Esophagus squamous epithelium (tissue), 5 donors: ENCODE data around the gene CAPN6. TPM values are rescaled to one million over a fixed set of nuclear protein-coding genes. Genes with fewer than 3 reads are reported as not detected.
A peak's percentile ranks its signal among the peaks of the same experiment; 100 is the strongest.

ENCODE experiments used
- DNase-seq: peaks from one replicate; lab custom pipeline; 2025; lab: John Stamatoyannopoulos, UW
- H3K27ac ChIP-seq, 4 donors: fragments of 200-600 bp; sonication (generic); one replicate each; pipeline ENCODE4 v1.5.1; 2016 to 2019; ENCODE audit warnings: mild to moderate bottlenecking in 1 of 4
- H3K27me3 ChIP-seq, 4 donors: fragments of 200-600 bp; sonication (generic); 1 replicate in 3 of 4; 2 replicates in 1 of 4; pipeline versions ENCODE4 v1.5.1 to v1.6.0; 2017 to 2021; ENCODE audit warnings: antibody characterized with exemption in 1 of 4
- H3K36me3 ChIP-seq, 3 donors: fragments of 200-600 bp; sonication (generic); one replicate each; pipeline ENCODE4 v1.5.1; 2016 to 2019
- H3K4me1 ChIP-seq, 3 donors: fragments of 200-600 bp; sonication (generic); one replicate each; pipeline ENCODE4 v1.5.1; 2017 to 2019
- H3K4me3 ChIP-seq, 4 donors: fragments of 200-600 bp; sonication (generic); 1 replicate in 3 of 4; 2 replicates in 1 of 4; pipeline ENCODE4 v1.5.1; 2016 to 2019; ENCODE audit warnings: mild to moderate bottlenecking in 2 of 4, moderate library complexity in 1 of 4
- H3K9me3 ChIP-seq, 3 donors: fragments of 200-600 bp; sonication (generic); one replicate each; pipeline ENCODE4 v1.5.1; 2016 to 2019
- CTCF ChIP-seq, 6 experiments: fragments of 450-650 bp in 4 of 6; fragments of 200-600 bp in 2 of 6; sonication (generic) in 2 of 6; IDR thresholded peaks; one replicate each; pipeline ENCODE4 v1.5.1; 2016 to 2019; ENCODE audit warnings: antibody characterized with exemption in 6 of 6, mild to moderate bottlenecking in 4 of 6, moderate library complexity in 4 of 6
- POLR2A ChIP-seq, 4 donors: fragments of 450-650 bp; IDR thresholded peaks; one replicate each; pipeline ENCODE4 v1.6.1; 2017; ENCODE audit warnings: antibody characterized with exemption in 4 of 4, mild to moderate bottlenecking in 4 of 4, moderate library complexity in 3 of 4
- WGBS, 2 donors: methylation state at CpG; one replicate each; pipeline ENCODE4 v1.1.5; 2018; 5-methylcytosine and 5-hydroxymethylcytosine counted together
- intact Hi-C: fragments of 100-400 bp; cut with DNase I; formaldehyde crosslinking; loops from one replicate; pipeline ENCODE4 v1.15.0; 2022
- total RNA-seq, 4 donors: library from RNA; depleted of rRNA; stranded (reverse); fragments of >200 nt; gene quantifications; one replicate each; pipeline ENCODE4 v1.1.0, GENCODE V29; 2016
- donor health status: DM: yes; HTN: yes; CAD: no.

CAPN6 gene, protein sequence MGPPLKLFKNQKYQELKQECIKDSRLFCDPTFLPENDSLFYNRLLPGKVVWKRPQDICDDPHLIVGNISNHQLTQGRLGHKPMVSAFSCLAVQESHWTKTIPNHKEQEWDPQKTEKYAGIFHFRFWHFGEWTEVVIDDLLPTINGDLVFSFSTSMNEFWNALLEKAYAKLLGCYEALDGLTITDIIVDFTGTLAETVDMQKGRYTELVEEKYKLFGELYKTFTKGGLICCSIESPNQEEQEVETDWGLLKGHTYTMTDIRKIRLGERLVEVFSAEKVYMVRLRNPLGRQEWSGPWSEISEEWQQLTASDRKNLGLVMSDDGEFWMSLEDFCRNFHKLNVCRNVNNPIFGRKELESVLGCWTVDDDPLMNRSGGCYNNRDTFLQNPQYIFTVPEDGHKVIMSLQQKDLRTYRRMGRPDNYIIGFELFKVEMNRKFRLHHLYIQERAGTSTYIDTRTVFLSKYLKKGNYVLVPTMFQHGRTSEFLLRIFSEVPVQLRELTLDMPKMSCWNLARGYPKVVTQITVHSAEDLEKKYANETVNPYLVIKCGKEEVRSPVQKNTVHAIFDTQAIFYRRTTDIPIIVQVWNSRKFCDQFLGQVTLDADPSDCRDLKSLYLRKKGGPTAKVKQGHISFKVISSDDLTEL
- total RNA-seq: 1 to 10 TPM in 2 of 4 donors, under 1 TPM in 2; 0.19 to 6.5 (median 3.3) TPM

- DNase-seq: no peak
- H3K27me3 ChIP-seq: peaks cover 0 to 6% (median 0%) of the 10 kb centered on the region in 4 donors
Measured at GRCh38 chrX:111270339-111270738, at the start of gene CAPN6. Gene CAPN6 (minus strand): TSS chrX:111270483. CDS start chrX:111263936, 6,547 bp downstream.

DNA sequence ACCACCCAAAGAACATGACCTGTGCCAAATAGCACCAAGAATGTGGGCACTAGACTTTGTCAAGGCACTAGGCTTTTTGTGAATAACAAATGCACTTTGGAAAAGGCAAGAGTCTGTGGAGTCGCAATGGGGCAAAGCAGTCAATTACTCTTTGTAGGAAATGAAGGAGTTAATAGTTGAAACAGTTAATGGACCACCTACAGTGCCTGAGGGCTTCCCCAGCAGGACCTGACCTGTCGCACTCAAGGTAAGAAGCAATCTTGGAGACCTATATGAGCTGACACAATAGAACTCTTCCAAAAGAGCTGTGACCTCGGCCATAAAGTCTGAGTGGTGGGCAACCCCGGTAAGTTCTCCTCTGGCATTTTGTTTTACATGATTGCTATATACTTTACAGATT is 49.2 kb upstream of the CAPN6 start:
- no peak overlapping the region for H3K27ac ChIP-seq
- H3K4me3 ChIP-seq: no peak overlapping the region
- TF ChIP-seq POLR2A (IDR thresholded peaks at IDR 0.05) (no peak), CTCF (IDR thresholded peaks at IDR 0.05) (no peak)
- no peak for DNase-seq
- H3K4me1 ChIP-seq: peaks cover 0 to 9% (median 0%) of the 10 kb centered on the region in 3 donors
- intact Hi-C loops: no loop called here
- no peaks in the 10 kb centered on the region for H3K9me3 ChIP-seq
- H3K36me3 ChIP-seq: no peaks in the 10 kb centered on the region
- peaks cover 0 to 3% (median 0%) of the 10 kb centered on the region in 4 donors for H3K27me3 ChIP-seq
- 58 to 92% methylated on average over 2 to 4 of the region's 4 CpGs for WGBS, 2 donors

More at GRCh38 chrX:111270339-111270738, at the start of gene CAPN6:
- no peaks in the 10 kb centered on the region for H3K36me3 ChIP-seq
- intact Hi-C loops: no loop called here
- H3K4me1 ChIP-seq: no peaks in the 10 kb centered on the region
- TF ChIP-seq CTCF (IDR thresholded peaks at IDR 0.05) (no peak), POLR2A (IDR thresholded peaks at IDR 0.05) (peak in 1 of 4 donors; percentile 18)
- WGBS, 2 donors: 34 to 38% methylated on average over 4 to 7 of the region's 8 CpGs
- H3K9me3 ChIP-seq: no peaks in the 10 kb centered on the region
- H3K27ac ChIP-seq: no peak within 1 kb of the TSS
- peak within 1 kb of the TSS in 1 of 4 donors; percentile 43 for H3K4me3 ChIP-seq

GRCh38 chrX:111318901-111319300 is 48.6 kb upstream of the CAPN6 start:
- intact Hi-C loops: no loop called here
- Histone ChIP-seq H3K27me3 (peaks cover 0 to 3% (median 0%) of the 10 kb centered on the region in 4 donors), H3K4me1 (peaks cover 0 to 9% (median 0%) of the 10 kb centered on the region in 3 donors), H3K36me3 (no peaks in the 10 kb centered on the region), H3K27ac (no peak overlapping the region), H3K9me3 (no peaks in the 10 kb centered on the region), H3K4me3 (no peak overlapping the region)
- no peak for TF ChIP-seq CTCF (IDR thresholded peaks at IDR 0.05)
- DNase-seq: no peak

DNA sequence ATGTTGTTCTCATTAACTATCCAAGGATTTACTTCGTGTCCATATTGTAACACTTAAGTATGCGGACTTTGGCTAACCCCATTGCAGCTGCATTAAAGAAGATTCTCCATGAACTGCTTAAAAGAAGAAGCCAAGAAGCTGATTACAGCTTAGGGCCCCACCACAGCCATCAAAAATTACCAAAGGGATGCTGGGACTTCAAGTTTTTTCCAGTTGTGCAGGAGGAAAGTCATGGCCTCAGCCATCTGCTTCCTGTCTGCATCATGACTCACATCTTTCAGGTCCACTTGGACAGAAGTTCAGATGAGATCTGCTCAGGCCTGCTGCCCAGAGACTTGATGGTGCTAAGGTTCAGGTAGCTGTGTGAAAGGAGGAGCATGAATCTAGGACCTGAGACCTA is 38.8 kb upstream of the CAPN6 start:
- no peak overlapping the region for H3K27ac ChIP-seq
- no peaks in the 10 kb centered on the region for H3K9me3 ChIP-seq
- no peak overlapping the region for H3K4me3 ChIP-seq
- no peaks in the 10 kb centered on the region for H3K27me3 ChIP-seq
- no peaks in the 10 kb centered on the region for H3K4me1 ChIP-seq
- WGBS, 2 donors: 71 to 79% methylated on average over 2 of the region's 2 CpGs
- no peak for TF ChIP-seq CTCF (IDR thresholded peaks at IDR 0.05)
- no peak for TF ChIP-seq POLR2A (IDR thresholded peaks at IDR 0.05)
- DNase-seq: no peak
- no peaks in the 10 kb centered on the region for H3K36me3 ChIP-seq
- intact Hi-C loops: no loop called here

GRCh38 chrX:111308039-111308438 is 37.8 kb upstream of the CAPN6 start:
- 43 to 78% methylated on average over 3 of the region's 3 CpGs for WGBS, 2 donors
- no peaks in the 10 kb centered on the region for H3K9me3 ChIP-seq
- H3K27me3 ChIP-seq: no peaks in the 10 kb centered on the region
- intact Hi-C loops: no loop called here
- no peak overlapping the region for H3K4me3 ChIP-seq
- TF ChIP-seq CTCF (IDR thresholded peaks at IDR 0.05) (no peak), POLR2A (IDR thresholded peaks at IDR 0.05) (no peak)
- no peak for DNase-seq
- no peaks in the 10 kb centered on the region for H3K36me3 ChIP-seq
- no peak overlapping the region for H3K27ac ChIP-seq
- H3K4me1 ChIP-seq: no peaks in the 10 kb centered on the region
